HPDE6-E6E7 (cell line): ENCODE data around the gene AIRE.
"Not testable (repeated sequence)": the region's sequence is repeated elsewhere in the genome, so short reads cannot be mapped to it uniquely, and the experiment has no call there.

ENCODE experiments used
- DNase-seq: peaks from one replicate; pipeline ENCODE4 v3.0.0; 2011; ENCODE audit warnings: missing footprints; ENCODE audit errors: extremely low spot score

AIRE gene

GRCh38 chr21:44267655-44268142 is 18.0 kb upstream of the AIRE start:
- DNase-seq: no peak

GRCh38 chr21:44269090-44269489 is 16.6 kb upstream of the AIRE start:
- no peak for DNase-seq

DNA sequence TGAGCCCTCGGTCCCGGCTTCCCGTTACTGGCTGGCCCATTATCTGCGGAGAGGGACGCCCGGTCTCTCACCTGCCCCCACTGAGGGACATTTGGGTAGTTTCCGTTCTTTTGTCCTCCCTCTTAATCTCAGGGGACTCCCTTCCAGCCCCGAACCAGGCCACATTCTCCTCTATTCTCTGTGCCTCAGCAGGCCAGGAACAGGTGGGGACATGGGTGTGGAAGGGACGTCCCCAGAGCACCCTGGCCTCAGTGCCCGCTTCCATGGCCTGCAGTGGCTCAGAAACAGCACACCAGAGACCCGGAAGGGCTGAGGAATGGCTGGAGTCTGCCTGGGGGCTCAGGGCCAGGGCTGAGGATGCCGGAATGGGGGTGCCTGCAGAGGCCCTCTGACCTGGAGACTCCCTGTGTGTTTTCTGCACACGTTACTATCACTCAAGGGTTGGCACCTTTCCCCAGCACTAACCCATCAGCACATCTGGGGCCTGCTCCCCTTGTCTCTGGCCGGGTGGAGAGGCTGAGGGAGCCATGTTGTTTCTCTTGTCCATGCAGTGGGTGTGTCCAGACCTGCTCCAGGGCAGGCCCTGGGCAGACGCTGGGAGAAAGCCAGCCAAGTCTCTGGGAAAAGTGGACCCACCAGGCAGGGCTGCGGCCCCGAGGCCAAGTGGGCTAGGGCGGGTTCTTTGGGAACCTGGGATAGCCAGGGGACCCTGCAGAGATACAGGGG is 14.0 kb upstream of the AIRE start:
- DNase-seq: no peak

GRCh38 chr21:44272284-44272858 is 13.3 kb upstream of the AIRE start:
- DNase-seq: no peak

DNA sequence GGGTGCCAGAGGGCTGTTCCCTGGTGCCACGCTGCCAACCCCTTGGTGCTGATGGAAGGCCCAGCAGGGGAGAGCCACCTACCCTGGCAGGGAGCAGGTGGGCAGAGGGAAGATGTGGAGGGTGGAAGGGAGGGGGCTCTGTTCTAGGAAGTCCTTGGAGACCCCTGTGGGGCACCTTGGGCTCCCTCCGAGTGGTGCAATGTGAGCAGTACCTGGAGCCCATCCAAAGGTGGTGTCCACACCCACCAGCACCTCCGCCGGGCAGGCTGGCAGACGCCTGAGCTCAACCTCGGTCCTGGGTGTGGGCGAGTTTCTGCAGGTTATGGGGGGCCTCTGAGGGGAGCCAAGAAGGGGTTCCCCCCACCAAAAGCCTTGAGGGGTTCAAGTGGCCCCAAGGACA is 12.6 kb upstream of the AIRE start:
- DNase-seq: no peak

DNA sequence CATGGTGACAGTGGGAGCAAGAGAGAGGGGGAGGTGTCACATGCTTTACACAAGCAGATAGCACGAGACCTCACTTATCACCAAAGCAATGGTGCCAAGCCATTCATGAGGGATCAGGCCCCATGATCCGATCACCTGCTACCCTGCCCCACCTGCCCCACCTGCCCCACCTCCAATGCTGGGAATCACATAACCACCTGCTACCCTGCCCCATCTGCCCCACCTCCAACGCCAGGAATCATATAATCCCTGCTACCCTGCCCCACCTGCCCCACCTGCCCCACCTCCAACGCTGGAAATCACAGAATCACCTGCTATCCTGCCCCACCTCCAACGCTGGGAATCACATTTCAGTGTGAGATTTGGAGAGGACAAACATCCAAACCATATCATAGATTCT is 10.6 kb upstream of the AIRE start:
- DNase-seq: no peak

GRCh38 chr21:44279354-44280260 is 6.1 kb upstream of the AIRE start:
- DNase-seq: no peak

GRCh38 chr21:44281801-44282200 is 3.9 kb upstream of the AIRE start:
- no peak for DNase-seq

- DNase-seq: no peak
These were observed 3.3 kb upstream of the AIRE start for GRCh38 chr21:44282370-44282769.

DNA sequence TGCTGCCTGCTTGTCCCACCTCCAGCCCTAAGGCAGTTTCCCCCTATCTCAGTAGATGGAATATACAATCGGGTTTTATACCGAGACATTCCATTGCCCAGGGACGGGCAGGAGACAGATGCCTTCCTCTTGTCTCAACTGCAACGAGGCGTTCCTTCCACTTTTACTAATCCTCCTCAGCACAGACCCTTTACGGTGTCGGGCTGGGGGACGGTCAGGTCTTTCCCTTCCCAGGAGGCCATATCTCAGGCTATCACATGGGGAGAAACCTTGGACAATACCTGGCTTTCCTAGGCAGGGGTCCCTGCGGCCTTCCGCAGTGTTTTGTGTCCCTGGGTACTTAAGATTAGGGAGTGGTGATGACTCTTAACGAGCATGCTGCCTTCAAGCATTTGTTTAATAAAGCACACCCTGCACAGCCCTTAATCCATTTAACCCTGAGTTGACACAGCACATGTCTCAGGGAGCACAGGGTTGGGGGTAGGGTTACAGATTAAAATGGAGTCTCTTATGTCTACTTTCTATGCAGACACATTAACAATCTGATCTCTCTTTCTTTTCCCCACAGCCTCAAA is 2.4 kb upstream of the AIRE start:
- DNase-seq: not testable (repeated sequence)

DNA sequence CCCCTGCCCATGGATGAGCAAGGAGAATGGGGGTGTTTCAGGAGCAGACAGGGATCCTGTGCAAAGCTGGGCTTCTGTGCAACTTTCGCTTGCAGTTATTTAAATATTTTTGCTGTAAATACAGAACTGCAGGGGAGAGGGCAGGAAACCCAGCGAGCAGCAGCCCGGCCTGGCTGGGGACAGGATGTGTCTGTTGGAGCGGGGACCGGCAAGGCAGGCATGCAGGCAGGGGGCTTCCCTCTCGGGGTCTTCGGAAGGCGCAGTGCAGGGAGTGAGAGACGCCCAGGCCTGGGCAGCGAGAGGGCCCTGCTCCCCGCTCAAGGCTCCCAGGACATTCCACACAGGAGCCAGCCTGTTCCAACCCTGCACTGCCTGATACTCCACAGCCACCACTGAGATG is 1.7 kb upstream of the AIRE start:
- DNase-seq: no peak

DNA sequence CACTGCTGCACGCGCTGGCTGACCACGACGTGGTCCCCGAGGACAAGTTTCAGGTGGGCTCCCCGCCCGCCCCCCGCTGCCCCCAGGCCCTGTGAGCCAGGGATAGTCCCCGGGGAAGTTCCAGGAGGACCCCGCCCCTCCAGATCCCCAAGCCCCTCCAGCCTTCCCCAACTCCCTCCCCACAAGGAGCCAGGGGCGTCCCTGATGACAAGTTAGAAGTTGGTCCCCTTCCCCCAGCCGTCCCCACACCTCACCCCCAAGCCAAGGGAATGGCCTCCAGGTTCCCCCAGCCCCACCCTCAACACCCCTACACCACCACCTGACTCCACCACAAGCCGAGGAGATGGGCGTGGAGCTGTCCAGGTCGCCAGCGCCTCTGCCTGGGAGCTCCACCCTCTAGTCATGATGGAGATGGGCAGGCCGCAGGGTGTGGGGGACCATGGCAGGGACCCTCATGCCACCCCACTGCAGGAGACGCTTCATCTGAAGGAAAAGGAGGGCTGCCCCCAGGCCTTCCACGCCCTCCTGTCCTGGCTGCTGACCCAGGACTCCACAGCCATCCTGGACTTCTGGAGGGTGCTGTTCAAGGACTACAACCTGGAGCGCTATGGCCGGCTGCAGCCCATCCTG is 525 bp downstream of the AIRE start:
- DNase-seq: no peak

- DNase-seq: no peak
These were observed 1.3 kb downstream of the AIRE start for GRCh38 chr21:44286716-44287632.

DNA sequence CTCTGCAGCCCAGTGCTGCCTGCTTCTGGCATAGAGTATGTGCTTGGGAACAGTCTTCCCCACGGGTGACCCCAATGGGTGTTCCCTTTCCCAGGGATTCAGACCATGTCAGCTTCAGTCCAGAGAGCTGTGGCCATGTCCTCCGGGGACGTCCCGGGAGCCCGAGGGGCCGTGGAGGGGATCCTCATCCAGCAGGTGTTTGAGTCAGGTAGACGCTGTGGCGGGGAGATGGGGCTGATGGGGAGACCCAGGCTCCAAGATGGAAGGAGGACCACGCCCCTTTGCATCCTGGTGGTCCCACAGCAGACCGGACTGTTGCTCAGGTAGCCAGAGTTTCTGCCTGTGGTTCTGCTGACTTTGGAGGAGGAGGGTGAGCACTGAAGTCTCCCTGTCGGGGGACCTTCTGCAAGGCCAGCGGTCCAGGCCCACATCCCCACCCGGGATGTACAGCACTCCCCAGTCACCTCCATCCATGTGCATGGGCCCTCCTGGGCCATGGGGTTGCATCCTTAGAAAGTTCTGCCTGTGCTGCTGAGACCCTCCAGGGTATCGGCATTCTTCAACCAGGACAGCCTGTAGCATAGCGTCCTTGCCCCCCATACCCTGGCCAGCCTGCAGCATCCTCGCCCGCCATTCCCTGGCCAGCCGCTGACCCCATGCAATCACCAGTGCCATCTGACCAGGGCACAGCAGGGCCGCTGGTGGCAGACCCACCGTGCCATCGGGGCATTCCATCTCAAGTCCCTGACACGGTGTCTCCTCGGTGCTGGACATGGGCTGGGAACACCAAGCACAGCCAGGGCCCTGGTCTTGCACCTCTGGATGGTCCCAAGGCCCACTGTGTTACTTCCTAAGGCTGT is 2.8 kb downstream of the AIRE start:
- DNase-seq: no peak

DNA sequence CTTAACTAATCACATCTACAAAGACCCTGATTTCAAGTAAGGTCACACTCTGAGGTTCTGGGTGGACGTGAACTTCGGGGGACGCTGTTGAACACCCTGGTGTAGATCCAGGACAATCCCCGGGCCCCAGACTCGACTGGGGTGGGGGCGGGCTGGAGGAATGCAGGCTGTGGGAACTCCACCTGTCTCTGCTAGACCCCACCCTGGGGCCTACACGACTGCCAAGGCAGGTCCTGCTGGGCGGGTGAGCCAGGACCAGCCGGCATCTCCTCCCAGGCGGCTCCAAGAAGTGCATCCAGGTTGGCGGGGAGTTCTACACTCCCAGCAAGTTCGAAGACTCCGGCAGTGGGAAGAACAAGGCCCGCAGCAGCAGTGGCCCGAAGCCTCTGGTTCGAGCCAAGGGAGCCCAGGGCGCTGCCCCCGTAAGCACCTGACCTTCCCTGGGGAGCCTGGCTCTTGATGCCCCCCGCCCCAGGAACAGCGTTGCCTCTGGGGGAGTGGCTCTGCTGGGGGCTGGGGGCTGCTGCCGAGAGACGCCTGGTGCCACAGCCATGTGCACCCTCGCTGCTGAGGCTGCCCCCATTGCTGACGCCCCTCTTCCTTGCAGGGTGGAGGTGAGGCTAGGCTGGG is 3.8 kb downstream of the AIRE start:
- no peak for DNase-seq

DNA sequence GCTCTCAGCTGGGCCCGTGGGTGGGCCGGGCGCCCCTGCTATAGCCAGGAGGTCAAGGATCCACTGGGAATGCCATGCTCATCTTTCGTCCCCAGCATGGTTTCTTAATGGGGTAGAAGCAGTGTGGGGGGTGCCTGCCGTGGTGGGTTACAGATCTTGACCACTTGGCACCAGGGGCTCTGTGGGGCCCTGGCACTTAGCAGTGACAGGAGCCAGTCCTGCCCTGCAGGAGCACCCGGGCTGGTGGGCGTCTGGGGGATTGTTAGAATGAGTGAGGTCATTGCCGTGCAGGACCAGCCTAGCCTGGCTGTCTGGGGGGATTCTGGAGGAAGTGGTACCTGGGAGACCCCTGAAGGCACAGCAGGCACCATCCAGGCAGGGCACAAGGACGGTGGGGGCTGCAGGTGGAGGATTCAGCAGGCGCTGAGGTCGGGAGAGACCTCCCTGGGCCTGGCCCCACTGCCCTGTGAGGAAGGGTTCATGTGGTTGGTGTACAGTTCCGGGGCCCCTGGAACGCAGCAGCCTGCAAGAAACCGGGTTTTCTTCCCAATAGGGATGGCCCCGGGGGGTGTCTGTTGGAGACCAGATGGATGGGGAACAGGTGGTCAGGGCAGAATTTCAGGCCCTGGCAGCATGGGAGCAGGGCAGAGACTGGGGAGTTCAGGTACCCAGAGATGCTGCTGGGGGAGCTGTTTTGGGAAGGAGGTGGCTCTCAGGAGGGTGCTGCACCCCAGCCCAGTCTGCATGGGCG is 4.8 kb downstream of the AIRE start:
- no peak for DNase-seq

- DNase-seq: no peak
These were observed 5.6 kb downstream of the AIRE start for GRCh38 chr21:44291078-44291935.
